A204.1 (cell line): Measurements from ENCODE around the gene POLN.
"Not testable (repeated sequence)": the region's sequence is repeated elsewhere in the genome, so short reads cannot be mapped to it uniquely, and the experiment has no call there.

ENCODE experiments used
- FAIRE-seq: peaks from 2 replicates; lab custom pipeline; 2012; peaks lifted over from hg19 to GRCh38; lab: Jason Lieb, UNC

The POLN gene

DNA sequence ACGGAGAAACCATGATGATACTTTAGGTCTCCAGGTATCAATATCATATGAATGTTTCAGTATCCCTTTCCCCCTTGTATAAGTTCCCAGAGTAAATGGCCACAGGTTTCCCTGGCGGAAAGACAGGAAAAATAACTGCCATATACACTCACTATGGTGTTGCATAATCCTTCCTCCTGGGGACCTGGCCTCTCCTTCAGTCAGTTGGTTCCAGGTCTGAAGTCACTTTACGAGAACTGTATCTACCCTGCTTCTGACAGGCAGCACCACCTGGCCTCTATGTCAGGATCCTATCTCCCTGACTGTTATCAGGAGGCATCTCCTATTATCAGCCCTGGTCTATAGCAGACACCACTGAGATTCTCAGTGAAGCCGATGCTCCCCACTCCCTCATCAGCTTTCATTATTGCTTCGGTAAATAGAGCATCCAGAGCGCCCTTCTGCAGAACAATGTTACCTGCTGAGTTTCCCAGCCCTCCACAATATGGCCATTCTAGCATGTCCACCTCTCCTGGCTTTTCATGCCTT is 22.6 kb downstream of the POLN start:
- no peak for FAIRE-seq

DNA sequence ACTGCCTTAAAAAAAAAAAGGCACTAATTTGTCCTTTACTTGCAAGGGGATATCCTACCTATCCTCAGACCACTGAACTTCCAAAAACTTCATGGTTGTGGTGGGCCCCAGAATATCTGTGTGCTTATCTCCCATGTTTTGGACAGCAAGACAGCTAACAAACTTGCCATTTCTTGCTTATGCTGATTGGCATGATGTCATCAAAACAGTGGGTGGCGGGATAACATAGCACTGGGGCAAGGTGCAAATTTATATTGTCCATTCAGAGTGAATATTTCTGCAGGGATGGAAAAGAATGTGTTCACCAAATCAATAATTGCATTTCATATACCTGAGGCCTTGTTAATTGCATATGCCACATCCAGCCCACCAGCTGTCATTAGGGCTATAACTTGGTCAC is 23.5 kb downstream of the POLN start:
- FAIRE-seq = no peak

DNA sequence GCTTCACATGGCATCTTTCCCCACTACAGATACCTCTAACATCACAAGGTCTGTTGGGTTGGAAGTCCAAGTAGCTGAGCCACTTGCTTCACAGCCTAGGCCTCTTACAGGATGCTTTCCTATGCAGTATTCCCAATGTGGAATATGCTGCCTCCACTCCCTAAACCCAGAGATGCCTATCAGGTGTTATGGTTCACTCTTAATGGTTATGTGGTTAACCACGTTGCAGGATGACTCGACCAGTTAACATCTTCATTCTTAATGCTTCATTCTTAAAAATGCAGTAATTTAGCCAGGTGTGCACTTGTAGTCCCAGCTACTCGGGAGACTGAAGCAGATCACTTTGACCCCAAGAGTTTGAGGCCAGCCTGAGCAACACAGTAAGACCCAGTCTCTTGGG is 24.2 kb downstream of the POLN start:
- no peak for FAIRE-seq

DNA sequence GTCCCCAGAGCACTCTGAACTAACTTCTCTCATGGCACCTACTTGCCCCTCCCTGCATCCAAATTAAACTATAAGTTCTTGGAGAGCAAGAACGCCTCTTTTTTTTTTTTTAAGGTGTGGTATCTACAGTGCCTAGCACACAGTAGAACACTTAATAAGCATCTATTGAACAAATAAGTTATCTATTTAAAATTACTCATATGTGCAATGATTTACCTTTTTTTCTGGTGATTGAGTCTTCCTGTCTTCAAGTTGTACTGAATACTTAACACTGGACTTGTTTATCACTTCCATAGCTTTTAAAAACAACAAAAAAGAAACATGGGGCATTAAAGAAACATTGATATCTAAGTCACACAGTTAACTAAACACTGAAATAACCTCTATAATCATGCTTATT is 29.1 kb downstream of the POLN start:
- FAIRE-seq = no peak

DNA sequence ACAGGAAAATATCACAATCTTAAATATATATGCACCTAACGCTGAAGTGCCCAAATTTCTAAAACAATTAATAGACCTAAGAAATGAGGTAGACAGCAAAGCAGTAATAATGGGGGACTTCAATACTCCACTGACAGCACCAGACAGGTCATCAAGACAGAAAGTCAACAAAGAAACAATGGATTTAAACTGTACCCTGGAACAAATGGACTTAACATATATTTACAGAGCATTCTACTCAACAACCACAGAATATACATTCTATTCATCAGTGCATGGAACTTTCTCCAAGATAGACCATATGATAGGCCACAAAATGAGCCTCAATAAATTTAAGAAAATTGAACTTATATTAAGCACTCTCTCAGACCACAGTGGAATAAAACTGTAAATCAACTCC is 39.1 kb downstream of the POLN start:
- FAIRE-seq = not testable (repeated sequence)

GRCh38 chr4:2194496-2194895 is 47.4 kb downstream of the POLN start:
- no peak for FAIRE-seq

DNA sequence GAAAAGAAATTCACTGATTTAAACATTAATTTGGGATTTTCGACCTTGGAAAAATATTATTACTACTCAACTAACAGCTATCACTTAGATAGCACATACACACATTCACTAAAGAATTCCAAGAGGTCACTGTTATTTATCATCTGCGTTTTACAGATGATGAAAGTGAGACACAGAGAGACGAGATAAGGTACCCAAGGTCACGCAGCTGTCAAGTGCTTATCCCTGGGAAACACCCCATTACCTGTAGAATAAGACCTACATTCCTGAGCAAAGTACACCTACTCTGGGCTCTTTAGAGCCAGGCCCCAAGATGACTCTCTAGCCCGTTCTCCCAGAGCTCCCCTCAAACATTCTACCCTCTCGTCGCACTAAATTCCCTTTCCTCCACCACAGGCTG is 48.6 kb downstream of the POLN start:
- FAIRE-seq = no peak

DNA sequence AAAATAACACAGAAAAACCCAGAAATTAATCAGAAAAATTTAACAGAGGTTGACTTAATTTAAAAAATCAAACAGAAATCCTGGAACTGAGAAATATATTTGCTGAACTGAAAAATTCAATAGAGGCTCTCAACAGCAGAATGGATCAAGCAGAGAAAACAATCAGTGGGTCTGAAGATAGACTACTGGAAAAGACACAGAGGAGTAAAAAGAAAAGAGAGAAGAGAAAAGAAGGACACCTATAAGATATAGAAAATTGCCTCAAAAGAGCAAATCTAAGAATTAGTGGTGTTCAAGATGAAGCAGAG is 55.1 kb downstream of the POLN start:
- no peak for FAIRE-seq

DNA sequence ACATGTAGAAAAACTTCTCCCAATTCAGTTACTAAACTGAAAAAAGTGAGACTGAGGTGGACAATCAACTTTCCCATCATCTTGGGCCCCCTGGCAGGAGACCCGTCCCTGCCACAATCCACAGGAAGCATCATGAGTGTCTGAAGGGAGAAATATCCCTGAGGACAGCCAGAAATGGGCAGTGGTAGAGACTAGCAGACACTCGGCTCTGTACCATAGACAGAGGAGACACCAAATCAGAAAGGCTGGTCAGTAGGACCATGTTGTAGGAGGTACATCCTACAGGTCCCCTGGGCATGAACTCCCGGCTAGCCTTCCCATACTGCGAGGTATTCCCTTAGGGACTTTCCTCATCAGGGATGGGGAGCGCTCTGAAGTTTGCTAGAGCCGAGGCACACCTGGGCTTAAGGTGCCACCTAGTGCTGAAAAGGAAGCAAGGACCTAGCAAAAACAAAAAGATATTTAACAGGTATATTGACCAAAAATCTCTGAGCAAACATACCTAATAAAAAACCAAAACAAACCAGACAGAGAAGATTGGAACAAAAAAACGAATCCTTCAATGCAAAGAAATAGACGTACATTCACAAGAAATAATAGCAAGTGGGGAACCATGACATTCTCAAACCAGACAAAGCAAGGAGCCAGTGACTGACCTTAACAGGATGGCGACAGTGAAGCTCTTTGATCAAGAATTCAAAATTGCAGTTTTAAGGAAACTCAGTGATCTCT is 55.6 kb downstream of the POLN start:
- FAIRE-seq = no peak

DNA sequence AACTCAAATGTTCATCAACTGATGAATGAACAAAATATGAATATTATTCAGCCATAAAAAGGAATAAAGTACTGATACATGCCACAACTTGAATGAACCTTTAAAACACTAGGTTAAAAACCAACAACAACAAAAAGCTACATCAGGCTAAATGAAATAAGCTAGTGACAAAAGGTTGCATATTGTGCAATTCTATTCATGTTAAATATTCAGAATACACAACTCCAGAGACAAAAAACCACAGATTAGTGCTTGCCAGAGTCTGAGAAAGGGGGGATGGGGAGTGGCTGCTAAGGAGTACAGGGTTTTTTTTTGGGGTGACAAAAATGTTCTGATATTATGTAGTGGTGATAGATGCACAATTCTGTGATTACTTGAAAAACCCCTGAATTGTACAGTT is 58.5 kb downstream of the POLN start:
- FAIRE-seq = no peak

DNA sequence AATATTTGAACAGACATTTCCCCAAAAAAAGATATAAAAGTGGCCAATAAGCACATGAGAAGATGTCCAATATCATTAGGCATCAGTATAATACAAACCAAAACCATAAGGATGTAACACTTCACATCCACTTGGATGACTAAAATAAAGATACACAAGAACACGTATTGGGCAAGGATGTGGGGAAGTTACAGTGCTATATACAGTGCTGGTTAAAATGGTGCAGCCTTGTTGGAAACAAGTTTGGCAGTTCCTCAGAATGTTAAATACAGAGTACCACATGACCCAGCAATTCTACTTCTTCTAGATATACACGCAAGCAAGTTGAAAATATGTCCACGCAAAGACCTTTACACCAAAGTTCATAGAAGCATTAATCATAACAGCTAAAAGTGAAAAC is 58.9 kb downstream of the POLN start:
- no peak for FAIRE-seq

DNA sequence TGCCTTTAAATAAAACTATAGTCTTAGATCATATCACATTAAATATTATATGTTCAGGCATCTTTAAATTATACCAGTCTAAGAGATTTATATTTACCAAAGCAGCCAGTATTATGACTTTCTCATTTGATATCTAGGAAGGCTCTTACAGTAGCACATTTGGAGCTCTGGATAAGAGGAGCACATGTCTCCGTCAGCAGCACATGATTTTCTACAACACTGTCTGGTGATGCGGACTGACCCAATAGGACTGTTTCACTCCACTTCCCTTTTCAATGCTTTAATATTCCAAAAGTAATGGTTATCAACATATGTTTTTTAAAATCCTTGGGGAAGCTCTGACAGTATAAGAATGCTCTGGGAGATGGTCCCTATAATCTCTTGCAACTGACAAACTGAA is 61.5 kb downstream of the POLN start:
- no peak for FAIRE-seq

- FAIRE-seq = no peak
These were observed 62.2 kb downstream of the POLN start for GRCh38 chr4:2179717-2180116.

- no peak for FAIRE-seq
These were observed 62.9 kb downstream of the POLN start for GRCh38 chr4:2178986-2179385.

DNA sequence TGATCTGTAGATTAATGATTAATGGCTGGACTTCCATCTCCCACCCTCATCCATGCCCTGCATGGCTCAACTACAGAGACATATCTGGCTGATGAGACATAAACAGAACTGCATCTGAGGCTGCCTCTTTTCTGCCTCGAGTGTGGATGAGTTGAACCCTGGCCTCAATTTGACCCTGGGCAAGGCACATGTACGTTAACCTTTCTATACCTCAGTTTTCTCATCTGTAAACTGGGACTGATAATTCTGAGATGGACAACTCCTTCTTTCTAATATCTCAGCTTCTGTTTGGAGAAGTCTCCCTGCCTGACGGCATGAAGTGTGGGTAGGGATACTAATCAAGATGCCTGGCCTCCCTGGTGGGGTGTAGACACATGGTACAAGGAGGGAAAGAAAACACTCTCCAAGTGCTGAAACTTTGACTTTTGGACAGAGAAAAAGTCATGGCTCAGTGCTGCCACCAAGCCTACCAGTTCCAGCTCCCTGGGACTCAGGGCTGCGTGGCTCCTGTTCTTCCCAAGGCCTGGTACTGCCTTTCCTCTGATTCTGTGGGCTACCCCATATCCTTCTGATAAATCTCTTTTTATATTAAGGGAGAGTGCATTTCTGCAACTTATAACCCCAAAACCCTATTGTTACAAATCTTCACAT is 64.4 kb downstream of the POLN start:
- no peak for FAIRE-seq

- no peak for FAIRE-seq
These were observed 65.8 kb downstream of the POLN start for GRCh38 chr4:2175990-2176698.

DNA sequence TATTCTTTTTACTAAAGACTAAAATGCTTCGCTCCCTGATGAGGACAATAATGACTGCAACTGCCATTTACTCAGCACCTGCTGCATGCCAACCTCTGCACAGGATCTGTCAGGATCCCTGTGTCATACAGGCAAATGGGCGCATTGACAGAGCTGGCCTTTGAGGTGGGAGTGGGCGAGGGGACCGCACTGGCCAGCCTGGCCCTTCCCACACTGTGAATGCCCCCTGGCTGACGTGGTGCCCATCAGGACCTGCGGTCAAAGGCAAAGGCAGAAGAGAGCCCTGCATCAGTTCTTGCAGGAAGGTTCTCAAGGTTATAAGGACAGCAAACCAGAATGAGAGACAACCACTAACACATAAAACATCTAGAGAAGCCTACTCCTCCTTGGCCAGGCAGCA is 67.9 kb downstream of the POLN start:
- no peak for FAIRE-seq

DNA sequence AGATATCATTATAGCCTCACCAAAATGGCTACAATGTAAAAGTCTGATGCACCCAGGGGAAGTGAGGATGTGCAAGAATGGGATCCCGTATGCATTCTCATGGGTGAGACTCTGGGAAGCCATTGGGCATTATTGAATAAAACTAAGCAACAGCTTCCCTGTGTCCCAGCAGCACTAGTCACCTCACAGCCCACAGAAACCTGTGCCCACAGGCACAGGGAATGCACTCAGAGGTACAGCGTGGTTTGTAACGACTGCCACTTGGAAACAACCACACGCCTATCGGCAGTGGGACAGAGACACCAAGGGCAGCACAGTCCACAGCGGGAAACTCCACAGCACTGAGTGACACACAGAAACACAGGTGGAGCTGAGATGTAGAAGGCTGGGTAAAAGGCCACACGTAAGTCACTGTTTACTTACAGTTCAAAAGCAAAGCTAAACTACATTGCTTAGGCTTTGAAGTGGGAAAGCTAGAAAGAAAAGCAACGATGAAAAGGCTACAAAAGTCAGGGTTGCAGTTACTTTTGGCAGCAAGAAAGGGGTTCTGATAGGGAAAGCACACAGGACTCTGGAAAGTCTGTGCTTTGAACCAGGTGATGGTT is 69.2 kb downstream of the POLN start:
- no peak for FAIRE-seq

- no peak for FAIRE-seq
These were observed 69.8 kb downstream of the POLN start for GRCh38 chr4:2172161-2172560.

GRCh38 chr4:2168469-2169319 is 73.2 kb downstream of the POLN start:
- FAIRE-seq = no peak

GRCh38 chr4:2166253-2166652 is 75.7 kb downstream of the POLN start:
- no peak for FAIRE-seq

GRCh38 chr4:2165391-2165790 is 76.5 kb downstream of the POLN start:
- no peak for FAIRE-seq
